GM21723 (cell line): ENCODE data around the gene RBM22.
A peak's percentile ranks its signal among the peaks of the same experiment; 100 is the strongest.

ENCODE experiments used
- ATAC-seq: cut with Tn5 transposase; IDR thresholded peaks from one replicate; pipeline ENCODE4 v1.9.1; 2021; ENCODE audit warnings: mild to moderate bottlenecking, moderate library complexity; ENCODE audit not compliant: unreplicated experiment

RBM22 gene

DNA sequence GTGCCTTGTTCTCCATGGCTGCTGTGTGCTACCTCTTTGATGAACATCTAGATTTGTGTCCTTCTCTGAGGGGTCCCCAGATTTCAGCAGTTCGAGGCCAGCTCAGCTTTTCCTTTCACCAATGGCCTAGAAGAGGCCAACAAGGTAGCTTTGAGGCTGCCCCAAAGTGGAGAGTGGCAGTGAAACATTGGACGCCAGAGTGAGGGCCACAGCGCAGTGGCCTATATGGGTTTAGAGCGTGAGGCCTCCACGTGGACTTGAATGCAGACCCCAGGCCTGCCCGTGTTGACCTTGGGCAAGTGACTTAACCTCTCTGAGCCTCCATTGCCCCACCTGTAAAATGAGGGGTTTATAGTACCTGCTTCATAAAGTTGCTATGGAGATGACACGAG lies 28.0 kb downstream of the RBM22 start:
- ATAC-seq, result no peak

DNA sequence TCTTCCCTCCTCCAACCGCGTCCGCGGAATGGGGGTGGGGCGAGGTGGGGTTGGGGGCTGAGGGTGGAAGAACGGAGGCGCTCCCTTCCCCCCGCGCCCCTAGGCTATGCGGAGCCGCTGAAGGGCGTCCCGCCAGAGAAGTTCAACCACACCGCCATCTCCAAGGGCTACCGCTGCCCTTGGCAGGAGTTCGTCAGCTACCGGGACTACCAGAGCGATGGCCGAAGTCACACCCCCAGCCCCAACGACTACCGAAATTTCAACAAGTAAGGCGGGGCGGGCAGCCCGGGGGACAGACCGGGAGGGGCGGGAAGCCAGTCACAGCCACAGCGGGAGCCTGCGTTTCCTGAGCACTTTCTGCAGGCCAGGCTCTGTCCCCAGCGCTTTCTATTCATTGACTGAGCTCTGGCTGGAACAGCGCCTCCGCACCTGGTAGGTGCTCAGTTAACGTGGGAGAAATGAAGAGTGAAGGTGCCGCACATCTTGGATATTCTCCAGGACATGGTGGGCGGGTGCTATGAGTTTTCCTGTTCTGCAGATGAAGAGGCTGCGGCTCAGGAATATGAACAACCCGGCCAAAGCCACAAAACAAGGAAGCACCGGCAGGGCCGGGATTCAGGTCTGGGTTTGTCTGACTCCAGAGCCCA lies 28.5 kb downstream of the RBM22 start:
- peak; percentile 54 for ATAC-seq

GRCh38 chr5:150671509-150672236 lies 29.2 kb downstream of the RBM22 start:
- peak; percentile 41 for ATAC-seq

- ATAC-seq, result no peak
These were observed 29.9 kb downstream of the RBM22 start for GRCh38 chr5:150670948-150671310.

- no peak for ATAC-seq
These were observed 30.5 kb downstream of the RBM22 start for GRCh38 chr5:150670275-150670947.

GRCh38 chr5:150665044-150665443 lies 35.8 kb downstream of the RBM22 start:
- no peak for ATAC-seq

DNA sequence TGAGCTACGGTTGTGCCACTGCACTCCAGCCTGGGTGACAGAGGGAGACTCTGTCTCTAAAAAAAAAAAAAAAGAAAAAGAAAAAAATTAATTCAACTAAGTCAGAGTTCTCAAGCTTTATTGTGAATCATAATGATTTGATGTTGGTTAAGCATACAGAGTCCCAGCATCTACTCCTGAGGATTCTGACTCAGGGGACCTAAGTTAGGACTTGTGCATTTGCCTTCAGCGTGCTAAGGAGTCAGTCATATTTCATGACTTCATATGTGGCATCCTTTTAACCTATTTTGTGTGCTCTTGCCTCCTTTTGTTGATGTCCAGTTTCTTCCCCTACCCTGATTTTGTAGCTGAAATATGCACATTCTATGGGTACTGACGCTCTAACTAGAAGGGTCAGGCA lies 36.9 kb downstream of the RBM22 start:
- no peak for ATAC-seq

GRCh38 chr5:150662731-150663516 lies 37.9 kb downstream of the RBM22 start:
- ATAC-seq, result no peak

- no peak for ATAC-seq
These were observed 38.9 kb downstream of the RBM22 start for GRCh38 chr5:150661821-150662596.

GRCh38 chr5:150661086-150661485 lies 39.8 kb downstream of the RBM22 start, which contains the start of gene MYOZ3:
MYOZ3 (plus strand) TSS chr5:150661251; CDS start chr5:150662942, 1,691 bp downstream.
- ATAC-seq, result no peak

GRCh38 chr5:150660108-150660831 lies 40.6 kb downstream of the RBM22 start:
- no peak for ATAC-seq

- ATAC-seq, result no peak
These were observed 41.3 kb downstream of the RBM22 start for GRCh38 chr5:150659360-150660107.

GRCh38 chr5:150658699-150659265 lies 42.1 kb downstream of the RBM22 start:
- ATAC-seq, result no peak

- no peak for ATAC-seq
These were observed 42.7 kb downstream of the RBM22 start for GRCh38 chr5:150658121-150658520.

DNA sequence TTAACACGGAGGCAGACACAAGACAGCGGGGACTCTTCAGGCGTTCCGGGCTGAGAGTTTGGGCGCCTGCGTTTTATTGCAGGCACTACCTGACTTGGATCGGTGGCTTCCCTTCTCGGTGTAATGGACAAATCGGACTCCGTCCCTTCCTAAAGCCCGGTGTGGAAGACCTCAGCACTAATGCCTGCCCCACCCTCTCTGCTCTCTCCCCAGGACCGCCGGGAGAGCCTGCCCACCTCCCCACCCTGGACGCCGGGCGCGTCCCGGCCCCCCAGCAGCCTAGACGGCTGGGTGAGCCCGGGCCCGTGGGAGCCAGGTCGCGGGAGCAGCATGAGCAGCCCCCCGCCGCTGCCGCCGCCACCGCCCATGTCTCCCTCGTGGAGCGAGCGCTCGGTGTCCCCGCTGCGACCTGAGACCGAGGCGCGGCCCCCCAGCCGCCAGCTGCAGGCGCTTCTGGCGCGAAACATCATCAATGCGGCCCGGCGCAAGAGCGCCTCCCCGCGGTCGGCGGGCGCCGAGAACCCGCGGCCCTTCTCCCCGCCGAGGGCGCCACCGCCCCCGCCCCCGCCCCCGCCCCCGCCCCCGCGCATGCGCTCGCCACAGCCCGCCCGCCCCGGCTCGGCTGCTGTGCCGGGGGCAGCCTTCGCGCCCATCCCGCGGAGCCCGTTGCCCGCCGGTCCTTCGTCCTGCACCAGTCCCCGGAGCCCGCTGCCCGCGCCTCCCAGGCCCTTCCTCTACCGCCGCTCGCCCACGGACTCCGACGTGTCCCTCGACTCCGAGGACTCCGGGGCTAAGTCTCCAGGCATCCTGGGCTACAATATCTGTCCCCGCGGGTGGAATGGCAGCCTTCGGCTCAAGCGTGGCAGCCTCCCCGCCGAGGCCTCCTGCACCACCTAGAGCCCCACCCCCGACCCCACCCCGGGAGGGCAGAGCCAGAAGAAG lies 44.4 kb downstream of the RBM22 start:
- peak; percentile 79 for ATAC-seq

- no peak for ATAC-seq
These were observed 45.6 kb downstream of the RBM22 start for GRCh38 chr5:150655221-150655620.

GRCh38 chr5:150653762-150654556 lies 46.9 kb downstream of the RBM22 start:
- no peak for ATAC-seq
